GM19043 (cell line): ENCODE results near the gene MRPS7.
A peak's percentile ranks its signal among the peaks of the same experiment; 100 is the strongest.
"Not testable (repeated sequence)": the region's sequence is repeated elsewhere in the genome, so short reads cannot be mapped to it uniquely, and the experiment has no call there.

Source experiments
- ATAC-seq: cut with Tn5 transposase; IDR thresholded peaks from one replicate; pipeline ENCODE4 v1.9.1; 2021; ENCODE audit warnings: low read depth; ENCODE audit not compliant: unreplicated experiment

Gene MRPS7

GRCh38 chr17:75242461-75243042, 19.1 kb upstream of the MRPS7 start:
- no peak for ATAC-seq

DNA sequence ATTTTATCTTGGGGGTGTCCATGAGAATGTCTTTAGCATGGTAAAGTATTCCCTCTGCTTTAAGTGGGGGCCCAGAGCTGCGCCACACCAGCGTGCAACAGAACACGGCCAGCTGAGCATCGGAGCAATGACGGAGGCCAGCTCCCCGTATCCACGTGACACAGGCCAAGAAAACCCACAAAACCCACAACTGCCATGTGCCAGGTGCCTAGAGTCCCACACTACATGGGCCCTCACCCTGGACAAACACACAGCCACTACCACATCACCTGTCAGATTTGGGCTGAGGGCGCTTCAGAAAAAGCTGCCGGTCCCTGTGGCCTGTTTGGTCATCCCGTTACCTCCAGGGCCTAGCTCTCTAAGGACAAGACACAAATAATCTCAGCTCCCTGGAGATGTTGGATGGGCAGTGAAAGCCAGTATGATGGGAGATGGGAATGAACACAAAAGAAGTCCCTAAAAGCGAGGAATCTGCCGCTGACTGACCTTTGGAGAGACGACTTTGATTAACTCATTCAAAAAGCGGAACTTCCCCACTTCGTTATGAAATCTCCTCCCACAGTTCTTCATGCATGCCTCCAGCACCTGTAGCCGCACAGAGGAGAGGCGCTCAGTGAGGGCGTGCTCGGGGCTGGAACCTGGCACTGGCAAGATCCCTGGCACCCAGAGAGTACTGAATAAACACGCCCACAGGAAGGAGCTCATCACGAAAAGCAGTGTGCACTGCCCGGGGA, 17.4 kb upstream of the MRPS7 start:
- no peak for ATAC-seq

DNA sequence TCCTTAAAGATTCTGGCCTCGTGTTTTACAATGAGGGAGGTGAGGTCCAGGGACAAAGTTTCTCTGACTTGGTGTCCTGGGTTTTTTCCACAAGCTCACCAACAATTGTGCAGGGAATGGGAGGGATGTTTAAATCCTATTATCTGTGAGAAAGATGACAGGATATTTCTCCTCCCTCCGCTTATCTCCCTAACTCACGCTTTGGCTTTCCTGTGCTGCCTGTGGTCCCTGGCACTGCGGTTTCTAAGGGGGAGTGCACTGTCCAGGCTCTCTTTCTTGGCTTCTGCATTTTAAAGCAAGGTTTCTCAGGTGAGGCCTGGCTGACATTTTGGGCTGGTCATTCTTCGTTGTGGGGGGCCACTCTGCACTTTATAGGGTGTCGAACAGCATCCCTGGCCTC, 16.7 kb upstream of the MRPS7 start:
- ATAC-seq = no peak

- ATAC-seq = no peak
Measured at GRCh38 chr17:75246404-75246803, 15.3 kb upstream of the MRPS7 start.

DNA sequence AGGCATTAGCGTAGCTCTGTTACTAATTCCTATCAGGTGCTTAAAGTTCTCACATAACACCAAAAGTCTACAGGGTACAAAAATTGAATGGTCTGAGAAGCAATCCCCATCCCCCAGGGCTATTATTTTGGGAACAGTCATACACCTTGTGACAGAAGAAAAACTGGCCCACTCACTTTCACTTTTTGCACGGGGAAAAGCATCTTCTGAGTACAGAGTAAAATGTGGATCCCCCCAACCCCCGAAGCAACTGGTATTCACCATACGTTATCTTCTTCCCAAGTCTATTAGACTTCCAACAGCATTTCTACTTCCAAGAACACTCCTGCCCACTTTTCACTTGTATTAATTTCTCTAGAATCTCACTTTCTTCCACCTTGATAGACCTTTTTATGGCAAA, 12.1 kb upstream of the MRPS7 start:
- no peak for ATAC-seq

- peak; percentile 91 for ATAC-seq
Measured at GRCh38 chr17:75250009-75250471, 11.6 kb upstream of the MRPS7 start.

- no peak for ATAC-seq
Measured at GRCh38 chr17:75252039-75252816, 9.5 kb upstream of the MRPS7 start.

DNA sequence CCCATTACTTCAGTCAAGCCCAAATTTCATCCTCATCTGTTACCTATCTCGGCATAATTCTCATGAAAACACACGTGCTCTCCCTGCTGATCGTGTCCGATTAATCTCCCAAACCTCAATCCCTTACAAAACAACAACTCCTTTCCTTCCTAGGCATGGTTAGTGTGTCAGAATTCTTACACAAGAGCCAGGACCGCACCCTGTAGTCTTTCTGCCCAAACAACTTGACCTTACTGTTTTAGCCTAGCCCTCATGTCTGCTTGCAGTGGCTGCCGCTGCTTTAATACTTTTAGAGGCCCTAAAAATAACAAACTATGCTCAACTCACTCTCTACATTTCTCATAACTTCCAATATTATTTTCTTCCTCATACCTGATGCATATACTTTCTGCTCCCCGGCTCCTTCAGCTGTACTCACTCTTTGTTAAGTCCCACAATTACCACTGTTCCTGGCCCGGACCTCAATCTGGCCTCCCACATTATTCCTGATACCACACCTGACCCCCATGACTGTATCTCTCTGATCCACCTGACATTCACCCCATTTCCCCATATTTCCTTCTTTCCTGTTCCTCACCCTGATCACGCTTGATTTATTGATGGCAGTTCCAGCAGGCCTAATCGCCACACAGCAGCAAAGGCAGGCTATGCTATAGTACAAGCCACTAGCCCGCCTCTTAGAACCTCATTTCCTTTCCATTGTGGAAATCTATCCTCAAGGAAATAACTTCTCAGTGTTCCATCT, 5.6 kb upstream of the MRPS7 start:
- ATAC-seq = not testable (repeated sequence)

DNA sequence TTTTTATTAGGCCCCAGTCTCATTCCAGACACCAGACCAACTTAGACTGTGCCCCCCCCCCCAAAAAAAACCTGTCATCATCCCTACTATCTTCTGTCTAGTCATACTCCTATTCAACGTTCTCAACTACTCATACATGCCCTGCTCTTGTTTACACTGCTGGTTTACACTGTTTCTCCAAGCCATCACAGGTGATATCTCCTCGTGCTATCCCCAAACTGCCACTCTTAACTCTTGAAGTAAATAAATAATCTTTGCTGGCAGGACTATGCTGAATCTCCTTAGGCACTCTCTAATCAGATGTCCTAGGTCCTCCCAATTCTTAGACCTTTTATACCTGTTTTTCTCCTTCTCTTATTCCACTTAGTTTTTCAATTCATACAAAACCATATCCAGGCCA, 4.5 kb upstream of the MRPS7 start:
- ATAC-seq = not testable (repeated sequence)

- no peak for ATAC-seq
Measured at GRCh38 chr17:75260641-75261335, 891 bp upstream of the MRPS7 start.

GRCh38 chr17:75262112-75262606, 480 bp downstream of the MRPS7 start:
- no peak for ATAC-seq

GRCh38 chr17:75263055-75263454, 1.4 kb downstream of the MRPS7 start:
- no peak for ATAC-seq

GRCh38 chr17:75265614-75266315, 4.1 kb downstream of the MRPS7 start:
- ATAC-seq = no peak

DNA sequence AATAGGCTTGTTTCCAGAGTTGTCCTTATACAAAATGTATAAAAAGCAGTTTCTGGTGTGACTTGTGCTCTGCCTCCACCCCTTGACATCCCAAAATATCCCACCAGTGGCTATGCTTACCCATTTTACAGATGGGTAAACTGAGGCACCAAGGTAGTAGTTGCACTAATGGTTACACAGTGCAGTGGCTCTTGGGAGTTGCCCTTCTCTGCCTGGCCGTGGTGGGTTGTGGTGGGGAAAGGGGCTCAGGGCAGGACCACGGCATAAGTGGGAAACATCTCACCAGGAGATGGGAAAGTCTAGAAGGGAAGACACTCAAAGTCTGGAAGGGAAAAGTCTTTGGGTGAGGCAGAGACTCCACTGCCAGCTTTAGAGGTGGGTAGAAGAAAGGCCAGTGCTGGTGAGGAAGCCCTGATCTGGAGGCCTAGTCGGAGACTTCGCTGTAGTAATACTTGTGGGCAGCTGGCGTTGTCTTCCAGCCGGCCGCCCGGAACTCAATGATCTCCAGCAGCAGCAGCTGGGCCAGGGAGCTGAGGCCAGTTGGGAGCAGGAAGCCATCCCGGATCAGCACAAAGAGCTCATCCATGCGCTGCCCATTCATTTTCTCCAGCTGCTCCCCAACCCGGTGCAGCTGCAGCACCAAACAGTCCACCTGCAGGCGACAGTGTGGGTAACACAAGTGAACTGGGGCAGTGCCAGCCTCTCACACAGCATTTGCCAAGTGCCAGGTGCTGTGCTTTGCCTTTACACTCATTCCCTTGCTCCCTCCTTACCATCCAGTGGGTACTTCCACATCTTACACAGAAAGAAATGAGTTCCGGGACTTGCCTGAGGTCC, 4.9 kb downstream of the MRPS7 start:
- ATAC-seq = no peak

DNA sequence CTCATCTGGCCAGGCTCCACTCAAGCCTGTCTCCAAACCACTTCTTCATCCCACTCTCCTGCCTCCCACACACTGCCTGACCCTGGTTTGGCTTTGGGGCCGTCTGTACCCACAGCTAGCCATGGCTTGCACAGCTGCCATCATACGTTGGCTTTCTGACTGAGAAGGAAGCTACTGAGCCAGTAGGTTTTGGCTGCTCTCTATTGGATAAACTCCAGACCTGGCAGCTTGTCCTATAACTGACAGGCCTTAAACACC, 5.4 kb downstream of the MRPS7 start:
- ATAC-seq = no peak

GRCh38 chr17:75267411-75268232, 5.9 kb downstream of the MRPS7 start:
- no peak for ATAC-seq

- no peak for ATAC-seq
Measured at GRCh38 chr17:75269844-75270217, 8.2 kb downstream of the MRPS7 start.
